GM23338 (cell line): ENCODE data around the gene CSTPP1. TPM values are rescaled to one million over a fixed set of nuclear protein-coding genes. Genes with fewer than 3 reads are reported as not detected.

Experiments
- ATAC-seq: fragments of 200-7000 bp; cut with Tn5 transposase; 3 replicates; pipeline ENCODE4 v1.9.1; 2020
- DNase-seq: peaks from one replicate; pipeline ENCODE4 v3.0.0-alpha.2; 2015; ENCODE audit warnings: low spot score
- H2AFZ ChIP-seq: fragments of 200-600 bp; sonication (generic); 2 replicates; pipeline ENCODE4 v1.8.0; 2016; ENCODE audit warnings: antibody characterized with exemption, mild to moderate bottlenecking, moderate library complexity
- H3F3A ChIP-seq: fragments of 200-600 bp; sonication (generic); replicated peaks from 2 replicates; pipeline ENCODE4 v1.8.0; 2017; ENCODE audit warnings: antibody characterized with exemption, mixed run types, low read depth
- H3K27ac ChIP-seq: fragments of 200-600 bp; sonication (generic); 2 replicates; pipeline ENCODE4 v1.6.1; 2016; ENCODE audit warnings: low read depth
- H3K27me3 ChIP-seq: fragments of 200-600 bp; sonication (generic); 2 replicates; pipeline ENCODE4 v1.8.0; 2016; ENCODE audit warnings: mild to moderate bottlenecking, mixed run types, moderate library complexity; ENCODE audit not compliant: insufficient read depth
- H3K36me3 ChIP-seq: fragments of 200-600 bp; sonication (generic); 2 replicates; pipeline ENCODE4 v1.8.0; 2016; ENCODE audit warnings: mild to moderate bottlenecking; ENCODE audit not compliant: insufficient read depth
- H3K4me1 ChIP-seq: fragments of 200-600 bp; sonication (generic); 2 replicates; pipeline ENCODE4 v1.8.0; 2016; ENCODE audit warnings: mild to moderate bottlenecking, moderate library complexity; ENCODE audit not compliant: insufficient read depth
- H3K4me2 ChIP-seq: fragments of 200-600 bp; sonication (generic); 2 replicates; pipeline ENCODE4 v1.7.1; 2017; ENCODE audit warnings: mixed run types
- H3K4me3 ChIP-seq: fragments of 200-600 bp; sonication (generic); 2 replicates; pipeline ENCODE4 v1.6.1; 2016; ENCODE audit warnings: mixed run types
- H3K79me2 ChIP-seq: fragments of 200-600 bp; sonication (generic); replicated peaks from 2 replicates; pipeline ENCODE4 v1.8.0; 2017; ENCODE audit warnings: mild to moderate bottlenecking; ENCODE audit not compliant: insufficient read depth
- H3K9me2 ChIP-seq: fragments of 200-600 bp; sonication (generic); 2 replicates; pipeline ENCODE4 v1.8.0; 2017; ENCODE audit not compliant: insufficient read depth
- H4K20me1 ChIP-seq: fragments of 200-600 bp; sonication (generic); replicated peaks from 2 replicates; pipeline ENCODE4 v1.8.0; 2017; ENCODE audit warnings: mild to moderate bottlenecking; ENCODE audit not compliant: insufficient read depth
- H3K27ac Mint-ChIP-seq: 2 replicates; pipeline ENCODE4 v1.8.0; 2020; ENCODE audit warnings: inconsistent platforms, mild to moderate bottlenecking, moderate library complexity, mixed read lengths
- H3K27me3 Mint-ChIP-seq: 3 replicates; pipeline ENCODE4 v1.8.0; 2022; ENCODE audit warnings: low read depth, mild to moderate bottlenecking, moderate library complexity, mixed read lengths, inconsistent platforms; ENCODE audit not compliant: insufficient read depth, poor library complexity
- H3K36me3 Mint-ChIP-seq: 3 replicates; pipeline ENCODE4 v1.8.0; 2021; ENCODE audit warnings: low read depth, mild to moderate bottlenecking, inconsistent platforms, moderate library complexity, mixed read lengths
- H3K4me1 Mint-ChIP-seq: 3 replicates; pipeline ENCODE4 v1.8.0; 2020; ENCODE audit warnings: mild to moderate bottlenecking, inconsistent platforms, mixed read lengths
- H3K4me3 Mint-ChIP-seq: 3 replicates; pipeline ENCODE4 v1.8.0; 2021; ENCODE audit warnings: moderate library complexity, mild to moderate bottlenecking, inconsistent platforms, mixed read lengths
- H3K9me3 Mint-ChIP-seq: 3 replicates; pipeline ENCODE4 v1.8.0; 2020; ENCODE audit warnings: moderate library complexity, mild to moderate bottlenecking, inconsistent platforms, mixed read lengths
- CREB1 ChIP-seq: fragments of 250-450 bp; sonication (Bioruptor Pico); IDR thresholded peaks from 2 replicates; pipeline ENCODE4 v1.5.0; 2020; ENCODE audit warnings: low read depth, mild to moderate bottlenecking, moderate library complexity
- CTCF ChIP-seq, 2 experiments: fragments of 200-600 bp in 1 of 2; sonication (generic) in 1 of 2; conservative IDR thresholded peaks; 2 replicates each; pipeline versions ENCODE4 v1.5.1 to v1.6.1; 2016 to 2017; ENCODE audit warnings: antibody characterized with exemption in 2 of 2, low read depth in 2 of 2, mild to moderate bottlenecking in 2 of 2, moderate library complexity in 1 of 2
- ETS1 ChIP-seq: IDR thresholded peaks from 2 replicates; pipeline ENCODE4 v1.6.1; 2016; ENCODE audit warnings: antibody characterized with exemption
- EZH2 ChIP-seq: fragments of 200-600 bp; sonication (generic); IDR thresholded peaks from one replicate; pipeline ENCODE4 v1.8.0; 2017; ENCODE audit warnings: antibody characterized with exemption, mild to moderate bottlenecking, low read depth; ENCODE audit not compliant: unreplicated experiment
- EZH2phosphoT487 ChIP-seq: fragments of 200-600 bp; sonication (generic); IDR thresholded peaks from one replicate; pipeline ENCODE4 v1.8.1; 2018; ENCODE audit warnings: antibody characterized with exemption; ENCODE audit not compliant: unreplicated experiment
- JUNB ChIP-seq: IDR thresholded peaks from one replicate; pipeline ENCODE4 v1.6.1; 2016; ENCODE audit warnings: antibody characterized with exemption; ENCODE audit not compliant: unreplicated experiment
- NANOG ChIP-seq: IDR thresholded peaks from 2 replicates; pipeline ENCODE4 v1.6.1; 2016; ENCODE audit warnings: antibody characterized with exemption, borderline replicate concordance
- POLR2AphosphoS5 ChIP-seq: IDR thresholded peaks from 2 replicates; pipeline ENCODE4 v1.6.1; 2016; ENCODE audit warnings: antibody characterized with exemption, low read depth
- REST ChIP-seq: IDR thresholded peaks from one replicate; pipeline ENCODE4 v1.6.1; 2018; ENCODE audit warnings: antibody characterized with exemption; ENCODE audit not compliant: unreplicated experiment
- STAT1 ChIP-seq: IDR thresholded peaks from one replicate; pipeline ENCODE4 v1.6.1; 2016; ENCODE audit warnings: antibody characterized with exemption; ENCODE audit not compliant: unreplicated experiment
- ZNF114 ChIP-seq: fragments of 250-450 bp; sonication (Bioruptor Pico); IDR thresholded peaks from 2 replicates; pipeline ENCODE4 v1.5.0; 2020; ENCODE audit warnings: mild to moderate bottlenecking, moderate library complexity
- ZNF331 ChIP-seq: fragments of 250-450 bp; sonication (Bioruptor Pico); IDR thresholded peaks from 2 replicates; pipeline ENCODE4 v1.5.0; 2020; ENCODE audit warnings: low read depth, mild to moderate bottlenecking, moderate library complexity
- ZNF462 ChIP-seq: fragments of 250-450 bp; sonication (Bioruptor Pico); IDR thresholded peaks from 2 replicates; pipeline ENCODE4 v1.5.0; 2020; ENCODE audit warnings: mild to moderate bottlenecking, moderate library complexity
- polyA plus RNA-seq: library from polyadenylated mRNA; unstranded; fragments of >200 nt; fragmentation: Nextera tagmentation; extraction: Ambion mirVana; gene quantifications from 2 replicates; pipeline ENCODE4 v1.2.1, GENCODE V29; 2016
- total RNA-seq: library from RNA; depleted of rRNA; stranded (reverse); fragments of >200 nt; shearing (Covaris generic); gene quantifications from 2 replicates; pipeline ENCODE4 v1.2.3, GENCODE V29; 2014

Gene CSTPP1
- total and polyA plus RNA-seq, 2 experiments from 2014 or later = 23.5 to 42.6 TPM

GRCh38 chr11:47208628-47209027, 272.1 kb downstream of the CSTPP1 start:
- H3K27me3 ChIP-seq = no peaks in the 10 kb centered on the region
- H3K4me2 ChIP-seq = no peak overlapping the region
- no peaks in the 10 kb centered on the region for H3K79me2 ChIP-seq
- no peaks in the 10 kb centered on the region for H4K20me1 ChIP-seq
- H3K4me3 Mint-ChIP-seq = no peak overlapping the region
- DNase-seq (no peak), ATAC-seq (no peak)
- no peaks in the 10 kb centered on the region for H3K9me2 ChIP-seq
- H3K9me3 Mint-ChIP-seq = no peaks in the 10 kb centered on the region
- H3K4me3 ChIP-seq = no peak overlapping the region
- no peak overlapping the region for H3K27ac Mint-ChIP-seq
- H3K4me1 ChIP-seq = peaks cover 11% of the 10 kb centered on the region
- H2AFZ ChIP-seq = peak overlapping the region; percentile 75
- no peak for TF ChIP-seq NANOG
- no peak for TF ChIP-seq CREB1 (CRISPR knock-in tag)
- TF ChIP-seq ETS1 = no peak
- TF ChIP-seq EZH2phosphoT487 = no peak
- TF ChIP-seq REST = no peak
- no peak for TF ChIP-seq ZNF114 (CRISPR knock-in tag)
- no peak for TF ChIP-seq POLR2AphosphoS5
- TF ChIP-seq EZH2 = no peak
- no peak for TF ChIP-seq JUNB
- no peak for TF ChIP-seq ZNF462 (CRISPR knock-in tag)
- no peak for TF ChIP-seq STAT1
- TF ChIP-seq CTCF (conservative IDR thresholded peaks at IDR 0.05; ENCODE audit: low read depth in 2 of 2) = no peak
- TF ChIP-seq ZNF331 (CRISPR knock-in tag) = no peak
- peaks cover 9% of the 10 kb centered on the region for H3K27me3 Mint-ChIP-seq
- no peaks in the 10 kb centered on the region for H3F3A ChIP-seq
- H3K36me3 ChIP-seq = no peaks in the 10 kb centered on the region
- peaks cover 10% of the 10 kb centered on the region for H3K4me1 Mint-ChIP-seq
- H3K27ac ChIP-seq = no peak overlapping the region
- no peaks in the 10 kb centered on the region for H3K36me3 Mint-ChIP-seq
